Retinal pigment epithelial cell (primary cell): Measurements from ENCODE around the gene NUP93.

Experiments
- DNase-seq: peaks from one replicate; pipeline ENCODE4 v3.0.0-alpha.2; 2010; ENCODE audit warnings: low read depth
- H3K4me3 ChIP-seq: 2 replicates; pipeline ENCODE4 v1.5.1; 2011; ENCODE audit warnings: mild to moderate bottlenecking, low read length, control low read depth, moderate library complexity
- TF ChIP-seq, protein P1 (sequence below): conservative IDR thresholded peaks from 2 replicates; pipeline ENCODE4 v1.5.1; 2011; ENCODE audit warnings: low read depth, low read length, control low read depth, inconsistent platforms

The NUP93 gene

DNA sequence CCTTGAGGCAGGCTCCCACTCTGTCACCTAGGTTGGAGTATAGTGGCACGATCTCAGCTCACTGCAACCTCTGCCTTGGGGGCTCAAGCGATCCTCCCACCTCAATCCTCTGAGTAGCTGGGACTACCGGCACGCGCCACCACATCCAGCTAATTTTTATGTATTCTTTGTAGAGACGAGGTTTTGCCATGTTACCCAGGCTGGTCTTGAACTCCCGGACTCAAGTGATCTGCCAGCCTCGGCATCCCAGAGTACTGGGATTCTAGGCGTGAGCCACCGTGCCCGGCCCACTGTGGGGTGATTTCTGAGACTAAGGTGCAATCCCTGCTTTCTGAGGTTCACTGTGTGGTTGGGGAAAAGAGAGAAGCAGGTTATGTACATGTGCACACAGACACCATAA is 123.0 kb downstream of the NUP93 start:
- no peak overlapping the region for H3K4me3 ChIP-seq
- no peak for DNase-seq
- TF ChIP-seq, protein P1, sequence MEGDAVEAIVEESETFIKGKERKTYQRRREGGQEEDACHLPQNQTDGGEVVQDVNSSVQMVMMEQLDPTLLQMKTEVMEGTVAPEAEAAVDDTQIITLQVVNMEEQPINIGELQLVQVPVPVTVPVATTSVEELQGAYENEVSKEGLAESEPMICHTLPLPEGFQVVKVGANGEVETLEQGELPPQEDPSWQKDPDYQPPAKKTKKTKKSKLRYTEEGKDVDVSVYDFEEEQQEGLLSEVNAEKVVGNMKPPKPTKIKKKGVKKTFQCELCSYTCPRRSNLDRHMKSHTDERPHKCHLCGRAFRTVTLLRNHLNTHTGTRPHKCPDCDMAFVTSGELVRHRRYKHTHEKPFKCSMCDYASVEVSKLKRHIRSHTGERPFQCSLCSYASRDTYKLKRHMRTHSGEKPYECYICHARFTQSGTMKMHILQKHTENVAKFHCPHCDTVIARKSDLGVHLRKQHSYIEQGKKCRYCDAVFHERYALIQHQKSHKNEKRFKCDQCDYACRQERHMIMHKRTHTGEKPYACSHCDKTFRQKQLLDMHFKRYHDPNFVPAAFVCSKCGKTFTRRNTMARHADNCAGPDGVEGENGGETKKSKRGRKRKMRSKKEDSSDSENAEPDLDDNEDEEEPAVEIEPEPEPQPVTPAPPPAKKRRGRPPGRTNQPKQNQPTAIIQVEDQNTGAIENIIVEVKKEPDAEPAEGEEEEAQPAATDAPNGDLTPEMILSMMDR, result no peak

DNA sequence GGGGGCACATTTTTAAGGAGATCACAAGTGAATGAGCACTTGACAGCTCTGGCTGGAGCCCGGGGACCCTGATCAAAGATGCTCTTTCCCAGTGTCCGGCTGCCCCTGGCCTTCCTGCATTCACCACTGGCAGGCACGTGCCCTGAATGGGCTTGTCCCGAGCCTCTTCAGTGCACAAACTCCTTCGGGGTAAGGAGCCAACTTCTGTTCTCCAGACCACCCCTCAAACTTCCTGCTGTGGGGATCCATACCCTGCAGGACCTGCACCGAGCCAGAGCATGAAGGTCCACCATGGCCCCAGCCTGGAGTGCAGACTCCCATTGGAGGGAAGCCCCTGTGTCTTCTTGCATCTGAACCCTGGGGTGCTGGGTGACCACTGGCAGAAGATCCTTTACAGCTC is 125.3 kb downstream of the NUP93 start:
- TF ChIP-seq, protein P1, result no peak
- H3K4me3 ChIP-seq, result no peak overlapping the region
- no peak for DNase-seq

DNA sequence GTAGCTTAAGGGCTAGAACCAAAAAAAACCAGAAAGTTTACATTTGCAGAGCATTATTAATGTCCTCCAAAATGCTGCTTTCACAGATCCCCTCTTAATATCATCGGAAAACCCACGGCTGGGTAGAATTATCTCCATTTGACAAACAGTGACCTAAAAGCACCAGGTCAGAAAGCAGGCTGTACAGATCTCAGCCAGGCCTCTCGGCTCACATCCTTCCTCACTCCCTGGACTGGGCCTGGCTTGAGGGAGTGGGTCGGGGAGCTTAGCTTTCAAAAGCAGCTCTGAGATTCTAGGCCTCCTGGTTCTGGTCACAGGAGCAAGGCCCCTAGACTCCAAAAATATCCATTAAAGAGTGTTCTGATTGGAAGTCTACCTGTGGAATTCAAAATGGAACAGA is 126.0 kb downstream of the NUP93 start:
- DNase-seq, result no peak
- TF ChIP-seq, protein P1, result no peak

DNA sequence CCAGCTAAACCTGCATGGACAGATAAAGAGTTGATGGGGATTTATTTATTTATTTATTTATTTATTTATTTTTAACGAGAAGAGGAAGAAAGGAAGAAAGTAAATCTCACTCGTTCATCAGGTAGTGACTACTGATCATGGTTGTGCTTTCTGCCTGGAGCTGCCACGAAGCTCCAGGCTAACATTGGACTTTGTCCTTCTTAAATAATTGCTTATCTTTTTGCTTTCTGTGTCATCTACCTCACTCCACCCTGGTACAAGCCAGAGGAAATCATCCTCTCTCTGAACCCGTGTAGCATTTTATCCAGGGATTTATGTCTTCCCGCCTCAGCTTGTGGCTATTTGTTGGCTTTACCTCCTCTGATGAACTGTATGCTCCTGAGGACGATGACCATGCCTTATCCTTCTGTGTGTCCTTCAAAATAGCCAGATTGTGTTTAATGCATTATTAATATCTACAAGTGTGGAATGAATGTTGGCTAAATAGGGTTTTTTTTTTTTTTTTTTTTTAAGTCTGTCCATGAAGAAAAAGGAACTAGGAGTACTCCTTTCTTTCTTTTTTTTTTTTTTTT is 127.0 kb downstream of the NUP93 start:
- TF ChIP-seq, protein P1, result no peak
- DNase-seq, result no peak
- H3K4me3 ChIP-seq, result no peak overlapping the region

More for the DNA sequence above, 126.0 kb downstream of the NUP93 start:
- no peak overlapping the region for H3K4me3 ChIP-seq

DNA sequence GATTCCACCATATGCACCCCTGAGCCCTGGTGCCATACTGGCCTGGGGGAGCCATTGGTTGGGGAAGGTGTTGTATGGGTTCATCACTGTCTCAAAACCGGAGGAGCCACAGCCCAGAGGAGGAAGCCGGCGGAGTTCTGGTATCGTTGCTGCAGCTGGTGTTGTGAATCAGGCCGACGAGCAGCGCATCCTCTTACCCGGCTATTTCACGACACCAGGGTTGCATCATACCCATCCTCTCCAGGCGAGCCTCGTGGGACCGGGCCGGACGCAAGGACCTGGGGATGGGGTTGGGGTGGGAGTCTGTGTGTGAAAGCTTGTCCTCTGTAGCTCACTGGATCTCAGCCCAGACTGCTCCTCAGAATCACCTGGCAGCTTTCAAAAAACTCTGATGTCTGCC is 128.4 kb downstream of the NUP93 start:
- TF ChIP-seq, protein P1, result no peak
- DNase-seq, result no peak
- no peak overlapping the region for H3K4me3 ChIP-seq

DNA sequence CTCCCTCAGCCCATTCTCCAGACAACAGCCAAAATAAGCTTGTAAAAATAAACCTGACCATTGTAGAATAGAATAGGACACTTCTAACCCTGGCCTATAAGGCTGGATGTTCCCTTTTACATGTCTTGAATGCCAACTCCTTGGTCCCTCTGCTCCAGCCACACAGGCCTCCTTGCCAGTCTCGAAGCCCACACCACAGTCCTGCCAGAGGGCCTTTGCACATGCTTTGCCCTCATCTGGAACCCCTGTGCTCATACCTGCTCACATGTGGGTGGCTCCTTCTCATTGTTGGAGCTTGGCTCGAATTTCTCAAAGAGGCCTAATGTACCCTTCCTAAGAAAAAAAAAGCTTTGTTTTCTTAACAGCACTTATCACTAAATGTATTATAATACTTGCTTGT is 129.7 kb downstream of the NUP93 start:
- no peak for DNase-seq
- no peak overlapping the region for H3K4me3 ChIP-seq
- TF ChIP-seq, protein P1, result no peak

DNA sequence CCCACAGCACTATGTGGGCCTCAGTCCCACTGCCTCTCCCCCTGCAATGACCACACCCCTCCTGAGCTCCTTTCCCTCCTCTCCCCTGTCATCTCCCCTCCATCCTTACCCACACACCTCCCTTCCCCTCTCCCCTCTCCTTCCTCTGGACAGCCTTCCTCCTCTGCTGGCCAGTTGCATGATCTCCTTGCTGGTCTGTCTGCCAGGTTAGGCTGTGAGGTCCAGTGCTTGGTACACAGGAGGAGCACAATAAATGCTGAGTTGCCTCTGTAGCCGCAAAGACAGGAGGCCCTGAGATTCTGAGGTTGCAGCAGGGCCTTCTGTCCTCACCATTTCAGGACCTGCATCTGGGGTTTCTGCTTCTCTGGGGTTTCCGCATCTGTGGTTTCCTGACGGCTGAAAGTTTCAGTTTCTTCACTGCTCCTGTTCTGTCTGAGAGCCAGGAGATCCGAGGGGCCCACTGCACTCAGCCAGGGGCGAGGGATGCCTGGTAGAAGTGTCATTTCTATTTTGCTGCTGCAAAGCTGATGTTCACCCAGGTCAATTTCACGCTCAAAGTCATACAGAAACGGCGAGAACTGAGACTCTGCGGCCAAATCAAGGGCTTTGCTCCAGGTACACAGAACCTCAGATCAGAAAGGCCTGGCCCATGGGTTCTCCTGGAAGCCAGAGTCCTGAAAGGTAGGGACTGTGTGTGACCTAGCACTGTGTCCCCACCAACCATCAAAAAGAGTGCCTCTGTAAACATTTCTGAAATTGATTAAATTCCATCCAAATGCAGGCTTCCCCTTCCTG is 130.5 kb downstream of the NUP93 start:
- TF ChIP-seq, protein P1, result no peak
- H3K4me3 ChIP-seq, result no peak overlapping the region
- no peak for DNase-seq
